ENCODE data around the gene AK6.
A peak's percentile ranks its signal among the peaks of the same experiment; 100 is the strongest.
"Not testable (repeated sequence)": the region's sequence is repeated elsewhere in the genome, so short reads cannot be mapped to it uniquely, and the experiment has no call there.

The AK6 gene

DNA sequence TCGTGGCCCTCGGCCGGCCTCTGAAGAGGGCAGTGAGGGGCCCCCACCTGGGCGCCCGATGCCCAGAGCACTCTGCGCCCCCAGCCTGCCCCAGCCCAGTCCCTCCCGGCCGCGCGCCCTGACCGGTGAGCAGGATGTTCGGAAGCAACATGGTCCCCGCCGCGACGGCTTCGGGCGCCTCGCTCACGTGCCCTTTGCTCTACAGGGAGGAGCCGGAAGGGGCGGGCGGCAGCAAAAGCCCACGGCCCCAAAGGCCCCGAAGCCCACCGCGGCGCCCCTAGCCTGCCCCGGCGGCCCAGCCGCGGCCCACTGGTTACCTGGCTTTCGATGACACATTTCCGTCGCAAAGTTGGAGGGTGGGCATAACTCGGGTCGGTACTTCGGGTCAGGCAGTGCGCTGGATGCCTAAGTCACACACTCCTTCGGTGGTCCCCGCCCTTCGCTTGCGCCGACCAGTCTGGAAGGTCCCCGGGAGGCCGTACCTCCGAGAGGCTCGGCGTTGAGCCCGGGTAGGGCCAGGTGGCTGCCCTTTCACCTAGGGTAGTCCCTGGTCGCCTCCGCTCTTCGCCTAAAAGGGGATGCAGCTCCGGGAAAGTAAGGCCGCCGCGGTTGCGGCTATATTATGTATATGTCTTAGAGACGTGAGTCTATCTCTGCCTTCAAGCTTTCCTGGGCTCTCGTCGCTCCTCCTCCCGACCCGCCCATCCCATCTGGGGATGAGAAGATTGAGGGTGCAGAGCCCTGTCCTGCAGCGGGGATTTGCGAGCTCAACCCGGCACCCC, at the start of gene AK6, which contains the start of the genes RAD17 and TAF9:
AK6 (minus strand) TSS at position 181 of the 782 bp plus-strand sequence; CDS start at position 151, 30 bp downstream.
RAD17 (plus strand) TSS at position 479 of the 782 bp plus-strand sequence. CDS start 2,391 bp downstream, outside the sequence.
TAF9 (minus strand) TSS at position 181 of the 782 bp plus-strand sequence. CDS start 3,783 bp downstream, outside the sequence.
- peak; percentile 80 for DNase-seq

GRCh38 chr5:69418554-69418953, 49.2 kb upstream of the AK6 start:
- no peak for DNase-seq

DNA sequence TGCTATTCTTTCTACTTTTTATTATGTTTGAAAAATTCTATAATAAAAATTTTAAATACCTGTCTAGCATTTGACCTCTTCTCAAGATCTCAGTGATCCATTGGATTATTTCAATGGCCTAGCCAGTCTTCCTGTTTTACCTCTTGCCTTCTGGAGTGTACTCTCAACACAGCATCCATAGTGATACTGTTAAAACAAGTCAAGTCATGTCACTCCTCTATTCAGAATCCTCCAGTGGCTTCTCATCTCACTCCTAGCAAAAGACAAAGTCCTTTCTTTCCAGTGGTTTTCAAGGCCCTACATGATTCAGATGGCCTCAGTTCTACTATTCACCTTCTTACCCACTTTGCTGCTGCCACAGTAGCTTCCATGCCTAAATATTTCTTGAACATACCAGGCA, 47.4 kb upstream of the AK6 start:
- no peak for DNase-seq

DNA sequence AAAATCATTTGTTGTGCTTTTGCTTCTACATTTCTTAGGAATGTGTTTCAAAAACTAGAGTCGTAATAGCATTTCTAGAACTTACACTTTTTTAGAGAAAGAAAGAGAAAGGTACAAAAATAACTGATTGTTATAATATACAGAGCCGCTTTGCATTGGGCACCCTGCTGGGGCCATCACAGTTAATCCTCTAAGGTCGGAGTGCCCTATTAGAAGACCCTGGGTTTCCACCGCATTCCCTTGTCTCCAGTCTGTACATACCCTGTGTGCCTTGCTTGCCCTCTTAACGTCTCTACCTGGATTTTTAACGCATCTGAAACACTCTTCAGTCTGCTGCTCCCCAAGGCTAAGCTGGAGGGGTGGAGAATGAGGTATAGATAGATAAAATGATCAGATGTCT, 46.9 kb upstream of the AK6 start:
- DNase-seq, result no peak

- DNase-seq, result no peak
These were observed 46.3 kb upstream of the AK6 start for GRCh38 chr5:69415584-69415958.

DNA sequence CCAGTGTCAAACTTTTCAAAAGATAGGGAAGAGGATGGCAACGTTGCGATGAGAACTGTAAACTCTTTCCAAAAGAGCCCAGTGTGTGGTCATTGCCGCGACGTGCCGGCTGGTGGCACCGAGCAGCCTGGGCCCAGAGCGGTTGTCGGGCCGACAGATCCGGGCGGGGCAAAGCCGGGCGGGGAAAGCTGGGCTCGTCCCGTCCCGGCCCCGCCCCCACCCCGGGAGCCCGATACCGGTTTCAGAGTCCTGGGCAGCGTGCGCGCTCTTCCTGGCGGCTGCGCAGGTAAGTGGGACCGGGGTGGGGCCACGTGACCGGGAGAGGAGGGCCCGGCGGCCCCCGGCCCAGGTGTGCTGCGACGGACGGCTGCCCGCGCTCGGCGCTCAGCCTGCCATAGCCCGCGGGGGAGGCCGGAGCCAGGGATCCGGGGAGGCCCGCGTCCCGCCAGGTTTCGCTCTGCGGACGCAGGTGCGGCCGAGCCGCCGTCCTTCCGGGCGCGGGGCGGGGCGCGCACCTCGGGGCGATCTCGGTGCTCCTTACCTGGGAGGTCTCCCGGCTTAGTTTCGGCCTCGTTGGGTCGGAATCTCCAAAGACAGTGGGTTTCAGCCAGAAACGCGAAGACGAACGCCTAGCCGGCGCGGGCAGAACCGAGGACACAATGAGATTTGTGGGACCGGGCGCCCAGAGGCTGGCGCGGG, 45.7 kb upstream of the AK6 start, which contains the start of gene MARVELD2:
MARVELD2 (plus strand) TSS at position 232 of the 699 bp plus-strand sequence. CDS start 4,270 bp downstream, outside the sequence.
- peak; percentile 32 for DNase-seq

- DNase-seq, result no peak
These were observed 35.5 kb upstream of the AK6 start for GRCh38 chr5:69404659-69405330.

DNA sequence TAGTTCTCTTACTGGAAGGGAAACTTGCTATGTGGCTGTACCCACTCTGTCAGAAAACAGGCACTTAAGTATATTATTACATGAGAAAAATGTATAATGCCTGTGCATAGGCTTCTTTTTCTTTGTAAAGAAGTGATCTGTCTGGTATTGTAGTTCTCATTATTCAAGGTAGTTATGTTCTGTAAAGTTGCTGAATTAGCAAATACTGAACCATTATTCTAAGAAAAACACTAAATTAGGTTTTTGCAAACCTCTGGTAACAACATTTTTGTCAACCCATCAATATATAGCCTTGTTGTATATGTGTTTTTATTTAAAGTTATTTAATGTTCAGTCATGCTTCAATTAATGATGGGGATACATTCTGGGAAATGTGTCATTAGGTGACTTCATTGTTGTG, 9.1 kb upstream of the AK6 start:
- no peak for DNase-seq

GRCh38 chr5:69374911-69375446, 5.7 kb upstream of the AK6 start:
- DNase-seq, result no peak

GRCh38 chr5:69372394-69372793, 3.1 kb upstream of the AK6 start:
- DNase-seq, result no peak

GRCh38 chr5:69370335-69370734, 1.0 kb upstream of the AK6 start:
- not testable (repeated sequence) for DNase-seq

DNA sequence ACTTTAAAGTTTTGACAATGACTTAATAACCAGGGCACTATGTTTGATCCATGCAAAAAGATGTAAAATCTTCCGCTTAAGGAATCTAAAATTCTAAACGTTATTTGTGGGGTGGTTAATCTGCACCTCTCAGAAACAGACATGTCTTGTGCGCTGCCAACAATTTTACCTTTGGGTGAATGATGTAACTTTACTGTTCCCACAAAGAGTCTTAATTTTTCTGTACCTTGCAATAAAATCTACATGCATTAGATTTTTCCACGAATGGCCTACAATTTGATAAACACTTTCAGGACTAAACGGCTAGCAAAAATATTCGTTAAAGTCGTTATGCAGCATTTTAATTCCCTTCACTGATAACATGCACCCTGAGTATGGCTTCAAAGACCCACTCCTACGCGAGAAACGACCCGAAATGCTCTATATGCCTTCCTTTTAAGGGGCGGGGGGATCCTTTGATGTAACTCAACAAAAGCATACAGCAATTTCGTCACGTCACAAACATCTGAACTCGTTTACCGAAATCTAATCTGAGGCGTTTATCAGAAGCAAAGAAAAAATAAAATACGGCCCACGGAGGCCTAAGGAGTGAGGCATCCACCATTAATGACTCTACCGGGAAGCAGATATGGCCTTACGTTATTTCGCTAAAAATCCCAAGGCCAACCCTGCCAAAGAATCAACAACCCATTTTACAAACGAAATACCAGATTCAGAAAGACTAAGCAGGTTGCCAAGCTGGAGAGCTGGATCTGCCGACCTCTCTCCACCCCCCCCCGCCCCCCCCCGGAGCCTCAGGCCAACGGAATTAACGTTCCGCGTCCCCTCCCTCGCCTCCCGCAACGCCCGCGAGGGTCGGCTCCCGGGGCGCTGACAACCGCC, 621 bp downstream of the AK6 start:
- DNase-seq, result no peak

GRCh38 chr5:69367697-69368279, 1.5 kb downstream of the AK6 start:
- no peak for DNase-seq

- no peak for DNase-seq
These were observed 4.5 kb downstream of the AK6 start for GRCh38 chr5:69364850-69365249.

GRCh38 chr5:69364414-69364813, 4.9 kb downstream of the AK6 start:
- DNase-seq, result no peak

DNA sequence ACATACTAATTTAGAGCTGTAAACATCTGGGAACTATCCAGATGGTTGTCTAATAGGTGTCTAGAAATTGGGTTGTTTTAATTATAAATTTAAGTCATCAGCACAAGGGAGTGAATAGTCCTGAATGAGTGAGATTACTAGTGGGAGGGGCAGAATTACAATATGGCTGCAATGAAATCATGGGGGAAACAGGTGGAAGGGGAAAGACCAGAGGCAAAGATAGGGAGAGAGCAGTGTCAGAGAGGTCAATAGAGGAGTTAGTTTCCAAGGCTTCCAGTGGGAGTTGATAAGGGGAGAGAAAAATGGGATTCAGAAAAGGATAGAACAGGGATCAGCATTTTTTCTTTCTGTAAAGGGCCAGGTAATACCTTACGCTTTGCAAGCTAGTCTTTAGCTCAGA, 8.9 kb downstream of the AK6 start:
- no peak for DNase-seq

GRCh38 chr5:69359699-69360098, 9.6 kb downstream of the AK6 start:
- no peak for DNase-seq

GRCh38 chr5:69350664-69351063, 18.7 kb downstream of the AK6 start:
- DNase-seq, result no peak

DNA sequence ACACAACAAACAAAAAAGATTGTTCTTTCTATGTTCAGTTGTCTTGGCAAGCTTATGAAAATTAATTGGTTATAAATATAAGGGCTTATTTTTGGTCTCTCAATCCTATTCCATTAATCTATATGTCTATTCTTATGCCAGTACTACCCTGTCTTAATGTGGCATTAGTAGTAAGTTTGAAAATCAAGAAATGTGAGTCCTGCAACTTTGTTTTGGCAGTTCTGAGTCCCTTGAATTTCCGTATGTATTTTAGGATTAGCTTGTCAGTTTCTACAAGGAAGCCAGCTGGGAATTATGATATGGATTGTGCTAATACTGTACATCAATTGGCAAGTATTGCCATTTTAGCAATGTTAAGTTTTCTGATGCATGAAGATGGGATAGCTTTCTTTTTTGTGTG, 26.2 kb downstream of the AK6 start:
- no peak for DNase-seq

DNA sequence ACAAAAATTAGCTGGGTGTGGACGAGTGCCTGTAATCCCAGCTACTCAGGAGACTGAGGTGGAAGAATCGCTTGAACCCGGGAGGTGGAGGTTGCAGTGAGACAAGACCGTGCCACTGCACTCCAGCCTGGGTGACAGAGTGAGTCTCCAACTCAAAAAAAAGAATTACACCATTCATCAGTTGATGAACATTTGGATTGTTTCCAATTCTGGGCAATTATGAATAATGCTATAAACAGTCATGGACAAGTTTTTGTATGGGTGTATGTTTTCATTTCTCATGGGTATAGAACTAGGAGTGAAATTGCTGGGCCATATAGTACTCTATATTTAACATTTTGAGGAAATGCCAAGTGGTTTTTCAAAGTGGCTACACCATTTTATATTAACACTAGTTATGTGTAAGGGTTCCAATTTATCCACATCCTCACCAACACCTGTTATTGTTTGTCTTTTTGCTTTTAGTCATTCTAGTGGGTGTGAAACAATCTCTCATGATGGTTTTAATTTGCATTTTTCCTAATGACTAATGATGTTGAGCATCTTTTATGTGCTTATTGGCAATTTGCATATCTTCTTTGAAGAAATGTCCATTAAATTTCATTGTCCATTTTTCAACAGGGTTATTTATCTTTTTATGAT, 27.7 kb downstream of the AK6 start:
- no peak for DNase-seq

DNA sequence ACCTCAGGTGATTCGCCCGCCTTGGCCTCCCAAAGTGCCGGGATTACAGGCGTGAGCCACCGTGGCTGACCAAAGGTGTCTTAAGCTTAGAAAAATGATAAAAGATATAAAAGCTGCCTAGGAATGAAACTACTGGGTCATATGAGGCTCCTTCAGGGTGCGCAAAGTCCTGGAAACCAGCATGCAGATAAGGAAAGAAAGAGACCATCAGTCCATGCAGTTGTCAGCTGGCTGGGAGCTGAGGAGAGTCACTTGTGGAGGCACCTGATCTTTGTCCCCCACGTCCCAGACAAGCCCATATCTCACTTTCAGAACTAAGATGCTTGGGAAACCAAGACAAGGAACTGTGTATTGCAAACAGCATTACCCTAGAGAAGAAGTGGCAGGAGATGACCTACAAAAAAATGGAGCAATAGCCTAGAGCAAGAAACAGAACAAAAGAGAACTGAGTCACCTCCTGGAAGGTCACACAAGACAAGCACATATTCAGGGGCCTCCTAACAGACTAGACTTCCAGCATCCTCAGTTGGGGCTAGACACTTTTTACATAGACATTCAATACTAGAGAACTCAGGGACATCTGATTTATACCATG, 33.9 kb downstream of the AK6 start:
- DNase-seq, result no peak

Data from NCI-H2171 (cell line).